GM23248 (cell line): ENCODE measurements around the gene CLEC4G. TPM values are rescaled to one million over a fixed set of nuclear protein-coding genes. Genes with fewer than 3 reads are reported as not detected.
"Not testable (repeated sequence)": the region's sequence is repeated elsewhere in the genome, so short reads cannot be mapped to it uniquely, and the experiment has no call there.

ENCODE experiments used
- DNase-seq: peaks from one replicate; pipeline ENCODE4 v3.0.0-alpha.2; 2015
- H2AFZ ChIP-seq: fragments of 200-600 bp; sonication (generic); 2 replicates; pipeline ENCODE4 v1.6.1; 2016; ENCODE audit warnings: antibody characterized with exemption
- H3F3A ChIP-seq: fragments of 200-600 bp; sonication (generic); 2 replicates; pipeline ENCODE4 v1.6.1; 2016; ENCODE audit warnings: mild to moderate bottlenecking, antibody characterized with exemption, mixed run types; ENCODE audit not compliant: insufficient read depth
- H3K27ac ChIP-seq: fragments of 200-600 bp; sonication (generic); 2 replicates; pipeline ENCODE4 v1.5.1; 2016; ENCODE audit warnings: mild to moderate bottlenecking
- H3K27me3 ChIP-seq: fragments of 200-600 bp; sonication (generic); replicated peaks from 2 replicates; pipeline ENCODE4 v1.6.1; 2016; ENCODE audit warnings: mild to moderate bottlenecking; ENCODE audit not compliant: insufficient read depth
- H3K36me3 ChIP-seq: fragments of 200-600 bp; sonication (generic); 2 replicates; pipeline ENCODE4 v1.6.1; 2016; ENCODE audit warnings: low read depth, mild to moderate bottlenecking
- H3K4me1 ChIP-seq: fragments of 200-600 bp; sonication (generic); 2 replicates; pipeline ENCODE4 v1.6.1; 2016; ENCODE audit warnings: mild to moderate bottlenecking; ENCODE audit not compliant: insufficient read depth
- H3K4me2 ChIP-seq: fragments of 200-600 bp; sonication (generic); one replicate; pipeline ENCODE4 v1.6.1; 2016; ENCODE audit warnings: mild to moderate bottlenecking; ENCODE audit not compliant: unreplicated experiment
- H3K4me3 ChIP-seq: fragments of 200-600 bp; sonication (generic); 2 replicates; pipeline ENCODE4 v1.5.1; 2016; ENCODE audit warnings: mild to moderate bottlenecking
- H3K79me2 ChIP-seq: fragments of 200-600 bp; sonication (generic); 2 replicates; pipeline ENCODE4 v1.6.1; 2016; ENCODE audit warnings: mild to moderate bottlenecking; ENCODE audit not compliant: insufficient read depth
- H3K9ac ChIP-seq: fragments of 200-600 bp; sonication (generic); 2 replicates; pipeline ENCODE4 v1.6.1; 2016; ENCODE audit warnings: mild to moderate bottlenecking
- H3K9me2 ChIP-seq: fragments of 200-600 bp; sonication (generic); 2 replicates; pipeline ENCODE4 v1.6.1; 2016; ENCODE audit warnings: mixed run types, mild to moderate bottlenecking, moderate library complexity; ENCODE audit not compliant: insufficient read depth
- H3K9me3 ChIP-seq: fragments of 200-600 bp; sonication (generic); one replicate; pipeline ENCODE4 v1.6.1; 2017; ENCODE audit warnings: low read depth
- H4K20me1 ChIP-seq: fragments of 200-600 bp; sonication (generic); 2 replicates; pipeline ENCODE4 v1.6.0; 2016; ENCODE audit not compliant: insufficient read depth
- EZH2 ChIP-seq: fragments of 200-600 bp; sonication (generic); IDR thresholded peaks from 2 replicates; pipeline ENCODE4 v1.6.1; 2018; ENCODE audit warnings: antibody characterized with exemption, mild to moderate bottlenecking; ENCODE audit not compliant: insufficient read depth, poor library complexity, severe bottlenecking
- EZH2phosphoT487 ChIP-seq: fragments of 200-600 bp; sonication (generic); IDR thresholded peaks from 2 replicates; pipeline ENCODE4 v1.6.1; 2018; ENCODE audit warnings: antibody characterized with exemption, moderate library complexity, mild to moderate bottlenecking, low read depth; ENCODE audit not compliant: insufficient read depth
- WGBS, 2 experiments: methylation state at CpG; one replicate each; pipeline ENCODE4 v1.1.6; 2015 to 2017; ENCODE audit warnings: low lambda C conversion rate in 2 of 2, low coverage in 1 of 2; ENCODE audit errors: missing lambda C conversion rate in 2 of 2; 5-methylcytosine and 5-hydroxymethylcytosine counted together
- in situ Hi-C: fragments of 300-500 bp; cut with MboI; formaldehyde crosslinking; loops from 2 replicates; pipeline ENCODE4 v1.15.0; 2020
- polyA plus RNA-seq: library from polyadenylated mRNA; unstranded; fragments of >200 nt; fragmentation: Nextera tagmentation; extraction: Ambion mirVana; gene quantifications from 2 replicates; pipeline ENCODE4 v1.2.1, GENCODE V29; 2016
- total RNA-seq: library from RNA; depleted of rRNA; stranded (reverse); fragments of >200 nt; shearing (Covaris generic); gene quantifications from 2 replicates; pipeline ENCODE4 v1.2.3, GENCODE V29; 2014

The CLEC4G gene
- total and polyA plus RNA-seq, 2 experiments from 2014 or later = not detected

- in situ Hi-C loops = no loop called here
- Histone ChIP-seq H3F3A (no peaks in the 10 kb centered on the region), H4K20me1 (no peaks in the 10 kb centered on the region), H3K9me3 (no peaks in the 10 kb centered on the region), H3K27me3 (peaks cover 2% of the 10 kb centered on the region), H3K79me2 (no peaks in the 10 kb centered on the region), H3K9me2 (no peaks in the 10 kb centered on the region), H3K27ac (no peak overlapping the region), H2AFZ (no peak overlapping the region), H3K36me3 (no peaks in the 10 kb centered on the region), H3K9ac (no peak overlapping the region), H3K4me1 (no peaks in the 10 kb centered on the region), H3K4me2 (no peak overlapping the region), H3K4me3 (no peak overlapping the region)
- TF ChIP-seq EZH2 (no peak), EZH2phosphoT487 (no peak)
- WGBS, 2 experiments = 41 to 42% methylated on average over 11 to 12 of the region's 12 CpGs
- no peak for DNase-seq
These were observed 19.4 kb upstream of the CLEC4G start for GRCh38 chr19:7751157-7751783.

GRCh38 chr19:7748756-7749155, 16.8 kb upstream of the CLEC4G start:
- TF ChIP-seq EZH2phosphoT487 (no peak), EZH2 (no peak)
- Histone ChIP-seq H3K9me2 (no peaks in the 10 kb centered on the region), H3K27me3 (peaks cover 14% of the 10 kb centered on the region), H3K9ac (no peak overlapping the region), H2AFZ (no peak overlapping the region), H3K4me2 (no peak overlapping the region), H3K79me2 (no peaks in the 10 kb centered on the region), H3K4me1 (no peaks in the 10 kb centered on the region), H3K9me3 (no peaks in the 10 kb centered on the region), H3K27ac (no peak overlapping the region), H3K4me3 (no peak overlapping the region), H3F3A (no peaks in the 10 kb centered on the region), H3K36me3 (no peaks in the 10 kb centered on the region), H4K20me1 (no peaks in the 10 kb centered on the region)
- 1% methylated on average over 4 of the region's 4 CpGs for WGBS, 2 experiments
- in situ Hi-C loops = no loop called here
- peak; percentile 39 for DNase-seq

- no peaks in the 10 kb centered on the region for H3F3A ChIP-seq
- H3K9ac ChIP-seq = no peak overlapping the region
- in situ Hi-C loops = no loop called here
- 0 to 3% methylated on average over 2 of the region's 2 CpGs for WGBS, 2 experiments
- H4K20me1 ChIP-seq = no peaks in the 10 kb centered on the region
- no peaks in the 10 kb centered on the region for H3K9me2 ChIP-seq
- H3K79me2 ChIP-seq = no peaks in the 10 kb centered on the region
- H2AFZ ChIP-seq = no peak overlapping the region
- H3K27ac ChIP-seq = no peak overlapping the region
- TF ChIP-seq EZH2phosphoT487 (no peak), EZH2 (no peak)
- H3K4me1 ChIP-seq = no peaks in the 10 kb centered on the region
- no peaks in the 10 kb centered on the region for H3K9me3 ChIP-seq
- no peaks in the 10 kb centered on the region for H3K36me3 ChIP-seq
- H3K27me3 ChIP-seq = peaks cover 20% of the 10 kb centered on the region
- DNase-seq = no peak
- H3K4me3 ChIP-seq = no peak overlapping the region
- no peak overlapping the region for H3K4me2 ChIP-seq
These were observed 16.3 kb upstream of the CLEC4G start for GRCh38 chr19:7748171-7748570.

- H3K9me2 ChIP-seq = no peaks in the 10 kb centered on the region
- no peaks in the 10 kb centered on the region for H4K20me1 ChIP-seq
- no peak within 1 kb of the TSS for H3K27ac ChIP-seq
- no peak for DNase-seq
- H3K9me3 ChIP-seq = no peaks in the 10 kb centered on the region
- in situ Hi-C loops = no loop called here
- no peaks in the 10 kb centered on the region for H3K4me1 ChIP-seq
- TF ChIP-seq EZH2phosphoT487 (no peak), EZH2 (no peak)
- WGBS, 2 experiments = 36 to 40% methylated on average over 7 of the region's 7 CpGs
- no peak within 1 kb of the TSS for H3K4me3 ChIP-seq
- H2AFZ ChIP-seq = no peak within 1 kb of the TSS
- no peak within 1 kb of the TSS for H3K9ac ChIP-seq
- no peaks in the 10 kb centered on the region for H3F3A ChIP-seq
- no peak within 1 kb of the TSS for H3K4me2 ChIP-seq
- peaks cover 28% of the 10 kb centered on the region for H3K27me3 ChIP-seq
- H3K79me2 ChIP-seq = no peaks in the 10 kb centered on the region
- H3K36me3 ChIP-seq = no peaks in the 10 kb centered on the region
These were observed 15.3 kb upstream of the CLEC4G start, which contains the start of gene CD209 for GRCh38 chr19:7746903-7747884. CD209 (minus strand) TSS chr19:7747534; CDS start chr19:7747511, 23 bp downstream.

GRCh38 chr19:7746306-7746705, 14.4 kb upstream of the CLEC4G start:
- H3F3A ChIP-seq, H3K9me2 ChIP-seq, H3K4me2 ChIP-seq, H3K27ac ChIP-seq, DNase-seq, H3K4me3 ChIP-seq, in situ Hi-C loops, H3K9me3 ChIP-seq, H4K20me1 ChIP-seq, H2AFZ ChIP-seq, H3K9ac ChIP-seq, H3K4me1 ChIP-seq, H3K36me3 ChIP-seq, H3K79me2 ChIP-seq: not testable (repeated sequence)
- peaks cover 37% of the 10 kb centered on the region for H3K27me3 ChIP-seq
- 45 to 51% methylated on average over 4 of the region's 4 CpGs for WGBS, 2 experiments
